ENCODE results near the gene XRCC5. TPM values are rescaled to one million over a fixed set of nuclear protein-coding genes. Genes with fewer than 3 reads are reported as not detected.

The XRCC5 gene
- polyA plus RNA-seq, 1 donor from 2014 or later = 279 TPM

DNA sequence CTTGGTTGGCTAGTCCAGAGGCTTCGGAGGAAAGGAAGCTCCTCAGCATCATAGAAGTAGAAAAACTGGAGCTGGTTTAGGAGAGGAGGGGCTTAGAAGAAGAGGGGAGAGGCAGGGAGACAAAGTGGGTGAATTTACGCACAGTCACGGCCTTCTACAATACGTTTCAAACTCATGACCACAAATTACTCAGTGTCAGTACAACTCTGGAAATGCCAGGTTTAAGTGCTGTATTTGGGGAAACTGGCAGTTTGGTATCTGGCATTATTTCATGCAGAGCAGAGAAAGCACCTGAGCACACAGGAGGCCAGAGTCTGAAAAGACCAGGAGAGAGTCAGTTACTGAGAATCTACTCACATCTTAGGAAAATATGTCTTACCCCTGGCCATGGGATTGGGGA, 55.4 kb downstream of the XRCC5 start:
- no peak overlapping the region for H3K9ac ChIP-seq (ENCODE audit: low read length)
- H3F3A ChIP-seq (ENCODE audit: insufficient read depth, low read length, poor library complexity, severe bottlenecking) = no peaks in the 10 kb centered on the region
- peaks cover 18% of the 10 kb centered on the region for H3K36me3 ChIP-seq (ENCODE audit: insufficient read depth, low read length)
- no peak overlapping the region for H3K27ac ChIP-seq (ENCODE audit: low read length)
- H3K9me2 ChIP-seq (ENCODE audit: insufficient read depth, low read length) = no peaks in the 10 kb centered on the region
- H3K4me2 ChIP-seq (ENCODE audit: low read length) = no peak overlapping the region
- H3K9me3 ChIP-seq (ENCODE audit: low read length) = no peaks in the 10 kb centered on the region
- H3K27me3 ChIP-seq (ENCODE audit: insufficient read depth, low read depth, low read length) = no peaks in the 10 kb centered on the region
- H3K4me3 ChIP-seq (ENCODE audit: low read length) = no peak overlapping the region
- H2AFZ ChIP-seq (ENCODE audit: low read depth, low read length) = no peak overlapping the region
- H3K79me2 ChIP-seq (replicated peaks; ENCODE audit: insufficient read depth, low read length) = peaks cover 5% of the 10 kb centered on the region
- no peaks in the 10 kb centered on the region for H4K20me1 ChIP-seq (ENCODE audit: insufficient read depth)
- TF ChIP-seq SMC3 (conservative IDR thresholded peaks at IDR 0.05; ENCODE audit: poor library complexity) (no peak), TAF1 (IDR thresholded peaks at IDR 0.05; ENCODE audit: low read depth) (no peak), RAD21 (conservative IDR thresholded peaks at IDR 0.05) (no peak)
- TF ChIP-seq, protein P1, sequence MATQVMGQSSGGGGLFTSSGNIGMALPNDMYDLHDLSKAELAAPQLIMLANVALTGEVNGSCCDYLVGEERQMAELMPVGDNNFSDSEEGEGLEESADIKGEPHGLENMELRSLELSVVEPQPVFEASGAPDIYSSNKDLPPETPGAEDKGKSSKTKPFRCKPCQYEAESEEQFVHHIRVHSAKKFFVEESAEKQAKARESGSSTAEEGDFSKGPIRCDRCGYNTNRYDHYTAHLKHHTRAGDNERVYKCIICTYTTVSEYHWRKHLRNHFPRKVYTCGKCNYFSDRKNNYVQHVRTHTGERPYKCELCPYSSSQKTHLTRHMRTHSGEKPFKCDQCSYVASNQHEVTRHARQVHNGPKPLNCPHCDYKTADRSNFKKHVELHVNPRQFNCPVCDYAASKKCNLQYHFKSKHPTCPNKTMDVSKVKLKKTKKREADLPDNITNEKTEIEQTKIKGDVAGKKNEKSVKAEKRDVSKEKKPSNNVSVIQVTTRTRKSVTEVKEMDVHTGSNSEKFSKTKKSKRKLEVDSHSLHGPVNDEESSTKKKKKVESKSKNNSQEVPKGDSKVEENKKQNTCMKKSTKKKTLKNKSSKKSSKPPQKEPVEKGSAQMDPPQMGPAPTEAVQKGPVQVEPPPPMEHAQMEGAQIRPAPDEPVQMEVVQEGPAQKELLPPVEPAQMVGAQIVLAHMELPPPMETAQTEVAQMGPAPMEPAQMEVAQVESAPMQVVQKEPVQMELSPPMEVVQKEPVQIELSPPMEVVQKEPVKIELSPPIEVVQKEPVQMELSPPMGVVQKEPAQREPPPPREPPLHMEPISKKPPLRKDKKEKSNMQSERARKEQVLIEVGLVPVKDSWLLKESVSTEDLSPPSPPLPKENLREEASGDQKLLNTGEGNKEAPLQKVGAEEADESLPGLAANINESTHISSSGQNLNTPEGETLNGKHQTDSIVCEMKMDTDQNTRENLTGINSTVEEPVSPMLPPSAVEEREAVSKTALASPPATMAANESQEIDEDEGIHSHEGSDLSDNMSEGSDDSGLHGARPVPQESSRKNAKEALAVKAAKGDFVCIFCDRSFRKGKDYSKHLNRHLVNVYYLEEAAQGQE (IDR thresholded peaks at IDR 0.05; ENCODE audit: borderline replicate concordance) = no peak
- TF ChIP-seq, protein P2, sequence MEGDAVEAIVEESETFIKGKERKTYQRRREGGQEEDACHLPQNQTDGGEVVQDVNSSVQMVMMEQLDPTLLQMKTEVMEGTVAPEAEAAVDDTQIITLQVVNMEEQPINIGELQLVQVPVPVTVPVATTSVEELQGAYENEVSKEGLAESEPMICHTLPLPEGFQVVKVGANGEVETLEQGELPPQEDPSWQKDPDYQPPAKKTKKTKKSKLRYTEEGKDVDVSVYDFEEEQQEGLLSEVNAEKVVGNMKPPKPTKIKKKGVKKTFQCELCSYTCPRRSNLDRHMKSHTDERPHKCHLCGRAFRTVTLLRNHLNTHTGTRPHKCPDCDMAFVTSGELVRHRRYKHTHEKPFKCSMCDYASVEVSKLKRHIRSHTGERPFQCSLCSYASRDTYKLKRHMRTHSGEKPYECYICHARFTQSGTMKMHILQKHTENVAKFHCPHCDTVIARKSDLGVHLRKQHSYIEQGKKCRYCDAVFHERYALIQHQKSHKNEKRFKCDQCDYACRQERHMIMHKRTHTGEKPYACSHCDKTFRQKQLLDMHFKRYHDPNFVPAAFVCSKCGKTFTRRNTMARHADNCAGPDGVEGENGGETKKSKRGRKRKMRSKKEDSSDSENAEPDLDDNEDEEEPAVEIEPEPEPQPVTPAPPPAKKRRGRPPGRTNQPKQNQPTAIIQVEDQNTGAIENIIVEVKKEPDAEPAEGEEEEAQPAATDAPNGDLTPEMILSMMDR (IDR thresholded peaks at IDR 0.05; ENCODE audit: poor library complexity, severe bottlenecking) = no peak

DNA sequence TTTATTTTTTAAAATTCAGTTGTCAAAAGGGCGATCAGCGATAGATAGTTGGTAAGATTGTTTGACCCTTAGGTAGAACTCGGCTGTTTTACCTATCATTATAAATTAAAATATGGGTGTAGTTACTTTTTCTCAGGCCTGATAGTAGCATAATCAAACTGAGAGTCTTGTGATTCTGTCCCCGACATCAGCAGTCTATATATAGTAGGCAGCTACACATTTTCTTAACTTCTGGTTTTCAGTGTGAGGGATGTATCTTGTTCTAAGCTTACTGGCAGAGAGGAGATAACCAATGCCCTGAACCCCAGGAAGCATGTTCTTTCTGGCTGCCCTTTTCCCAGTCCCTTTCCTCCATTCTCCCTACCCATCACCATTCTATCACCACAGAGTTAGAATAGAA, 56.6 kb downstream of the XRCC5 start:
- H3K27me3 ChIP-seq (ENCODE audit: insufficient read depth, low read depth, low read length) = no peaks in the 10 kb centered on the region
- H2AFZ ChIP-seq (ENCODE audit: low read depth, low read length) = no peak overlapping the region
- H3F3A ChIP-seq (ENCODE audit: insufficient read depth, low read length, poor library complexity, severe bottlenecking) = no peaks in the 10 kb centered on the region
- no peak overlapping the region for H3K9ac ChIP-seq (ENCODE audit: low read length)
- peaks cover 13% of the 10 kb centered on the region for H3K36me3 ChIP-seq (ENCODE audit: insufficient read depth, low read length)
- no peaks in the 10 kb centered on the region for H3K9me2 ChIP-seq (ENCODE audit: insufficient read depth, low read length)
- H3K79me2 ChIP-seq (replicated peaks; ENCODE audit: insufficient read depth, low read length) = peaks cover 4% of the 10 kb centered on the region
- H4K20me1 ChIP-seq (ENCODE audit: insufficient read depth) = no peaks in the 10 kb centered on the region
- no peak overlapping the region for H3K4me2 ChIP-seq (ENCODE audit: low read length)
- TF ChIP-seq TAF1 (IDR thresholded peaks at IDR 0.05; ENCODE audit: low read depth) (no peak), POLR2AphosphoS5 (IDR thresholded peaks at IDR 0.05) (no peak), EP300 (conservative IDR thresholded peaks at IDR 0.05; ENCODE audit: poor library complexity, severe bottlenecking) (no peak), MXI1 (conservative IDR thresholded peaks at IDR 0.05; ENCODE audit: poor library complexity, severe bottlenecking) (no peak), EZH2 (IDR thresholded peaks at IDR 0.05; ENCODE audit: borderline replicate concordance, insufficient read depth, low read length, poor library complexity, severe bottlenecking) (no peak), RAD21 (conservative IDR thresholded peaks at IDR 0.05) (no peak), SMC3 (conservative IDR thresholded peaks at IDR 0.05; ENCODE audit: poor library complexity) (no peak)
- TF ChIP-seq, protein P1 (IDR thresholded peaks at IDR 0.05; ENCODE audit: borderline replicate concordance) = no peak
- TF ChIP-seq, protein P2 (IDR thresholded peaks at IDR 0.05; ENCODE audit: poor library complexity, severe bottlenecking) = no peak
- no peak overlapping the region for H3K27ac ChIP-seq (ENCODE audit: low read length)
- no peak overlapping the region for H3K4me3 ChIP-seq (ENCODE audit: low read length)
- H3K9me3 ChIP-seq (ENCODE audit: low read length) = no peaks in the 10 kb centered on the region

Measured in neural cell (in vitro differentiated cells).